GM12878 (cell line): ENCODE results near the gene TXNRD1. TPM values are rescaled to one million over a fixed set of nuclear protein-coding genes. Genes with fewer than 3 reads are reported as not detected.

Experiments
- ATAC-seq: fragments of 200-7000 bp; cut with Tn5 transposase; 3 replicates; pipeline ENCODE4 v1.9.1; 2020; ENCODE audit warnings: mild to moderate bottlenecking, moderate library complexity
- BruUV-seq: library from RNA; stranded (reverse); fragments of 400-500 nt; replicated peaks from 2 replicates; lab custom pipeline; 2021; lab: Mats Ljungman, UMichigan
- CTCF ChIA-PET: fragments of 300-600 bp; sonication (Branson Sonifier 250); formaldehyde crosslinking; extraction: SDS; loops from one replicate; lab custom pipeline; 2021; ENCODE audit warnings: inconsistent platforms; lab: Yijun Ruan, JAX
- POLR2A ChIA-PET: fragments of 350-600 bp; formaldehyde crosslinking; extraction: SDS; loops from one replicate; lab custom pipeline; 2021; ENCODE audit warnings: inconsistent platforms; lab: Charles Lee
- RAD21 ChIA-PET: fragments of 300-600 bp; sonication (Branson Sonifier 250); formaldehyde crosslinking; loops from one replicate; lab custom pipeline; 2023; ENCODE audit warnings: antibody characterized with exemption; ENCODE audit not compliant: unreplicated experiment; lab: Charles Lee
- SMC1A ChIA-PET: fragments of 300-600 bp; sonication (Branson Sonifier 250); formaldehyde crosslinking; loops from one replicate; lab custom pipeline; 2023; ENCODE audit not compliant: unreplicated experiment, uncharacterized antibody; lab: Charles Lee
- DNase-seq: peaks from one replicate; pipeline ENCODE4 v3.0.0-alpha.2; 2011; ENCODE audit warnings: low read depth, low spot score
- FAIRE-seq: peaks from 3 replicates; lab custom pipeline; 2011; peaks lifted over from hg19 to GRCh38; lab: Jason Lieb, UNC
- H2AFZ ChIP-seq: 2 replicates; pipeline ENCODE4 v1.6.0; 2011; ENCODE audit warnings: low read depth, low read length, control low read depth; ENCODE audit not compliant: control insufficient read depth
- H3K27ac ChIP-seq: 2 replicates; pipeline ENCODE4 v1.5.1; 2011; ENCODE audit warnings: control low read depth; ENCODE audit not compliant: control insufficient read depth, insufficient read depth
- H3K27me3 ChIP-seq, 2 experiments: replicated peaks in 1 of 2; 2 replicates each; pipeline versions ENCODE4 v1.6.0 to v1.6.1; 2011; ENCODE audit warnings: low read length in 1 of 2; ENCODE audit not compliant: control insufficient read depth in 2 of 2, insufficient read depth in 2 of 2
- H3K36me3 ChIP-seq, 2 experiments: 2 replicates each; pipeline ENCODE4 v1.5.1; 2011; ENCODE audit warnings: low read length in 1 of 2; ENCODE audit not compliant: control insufficient read depth in 2 of 2, insufficient read depth in 2 of 2
- H3K4me1 ChIP-seq: 2 replicates; pipeline ENCODE4 v1.6.1; 2011; ENCODE audit warnings: mild to moderate bottlenecking, low read length, moderate library complexity, mixed read lengths; ENCODE audit not compliant: control insufficient read depth, insufficient read depth
- H3K4me2 ChIP-seq: 2 replicates; pipeline ENCODE4 v1.6.0; 2011; ENCODE audit warnings: control low read depth; ENCODE audit not compliant: control insufficient read depth, insufficient read depth
- H3K4me3 ChIP-seq: fragments of 200-600 bp; sonication (generic); 2 replicates; pipeline ENCODE4 v1.5.1; 2016
- H3K79me2 ChIP-seq: 2 replicates; pipeline ENCODE4 v1.6.0; 2011; ENCODE audit warnings: low read length; ENCODE audit not compliant: control insufficient read depth, insufficient read depth
- H3K9ac ChIP-seq: 2 replicates; pipeline ENCODE4 v1.8.0; 2011; ENCODE audit warnings: low read length, control low read depth, mixed read lengths; ENCODE audit not compliant: control insufficient read depth, insufficient read depth
- H3K9me3 ChIP-seq: replicated peaks from 3 replicates; pipeline ENCODE4 v1.5.1; 2011; ENCODE audit warnings: mild to moderate bottlenecking, low read length; ENCODE audit not compliant: control insufficient read depth, insufficient read depth
- H4K20me1 ChIP-seq: 2 replicates; pipeline ENCODE4 v1.6.0; 2011; ENCODE audit not compliant: control insufficient read depth, insufficient read depth
- BACH1 ChIP-seq: fragments of 450-650 bp; IDR thresholded peaks from 2 replicates; pipeline ENCODE4 v1.6.1; 2017; ENCODE audit warnings: mild to moderate bottlenecking, borderline replicate concordance
- BCL11A ChIP-seq: IDR thresholded peaks from 2 replicates; pipeline ENCODE4 v1.6.1; 2011; ENCODE audit warnings: low read depth, low read length
- BHLHE40 ChIP-seq, 2 experiments: fragments of 450-650 bp in 1 of 2; IDR thresholded peaks; 2 replicates each; pipeline ENCODE4 v1.6.1; 2011 to 2017; ENCODE audit warnings: low read depth in 2 of 2, borderline replicate concordance in 1 of 2, improper control_type of control experiment in 1 of 2, low read length in 1 of 2, mild to moderate bottlenecking in 1 of 2
- EP300 ChIP-seq, 2 experiments: fragments of 150-350 bp in 1 of 2; IDR thresholded peaks; 2 replicates each; pipeline ENCODE4 v1.6.1; 2011 to 2012; ENCODE audit warnings: low read depth in 2 of 2, low read length in 2 of 2, borderline replicate concordance in 1 of 2, improper control_type of control experiment in 1 of 2, inconsistent platforms in 1 of 2; ENCODE audit not compliant: control insufficient read depth in 1 of 2
- HDAC2 ChIP-seq: fragments of 200-600 bp; sonication (generic); IDR thresholded peaks from 2 replicates; pipeline ENCODE4 v1.6.1; 2017
- RBBP5 ChIP-seq: fragments of 200-600 bp; sonication (generic); conservative IDR thresholded peaks from 2 replicates; pipeline ENCODE4 v1.6.1; 2016
- WGBS: methylation state at CpG from one replicate; pipeline ENCODE4 v1.1.6; 2016; ENCODE audit warnings: low lambda C conversion rate; ENCODE audit not compliant: insufficient replicate concordance, insufficient coverage; ENCODE audit errors: missing lambda C conversion rate; 5-methylcytosine and 5-hydroxymethylcytosine counted together
- in situ Hi-C: fragments of 300-500 bp; cut with MboI; formaldehyde crosslinking; loops from 9 replicates; pipeline ENCODE4 v1.14.3; 2018; ENCODE audit warnings: mixed read lengths
- intact Hi-C: fragments of 100-400 bp; cut with micrococcal nuclease; formaldehyde crosslinking; loops from one replicate; pipeline ENCODE4 v1.14.2; 2022; ENCODE audit not compliant: unreplicated experiment
- polyA plus RNA-seq, 11 experiments: library from polyadenylated mRNA; depleted of rRNA in 4 of 11; unstranded in 6 of 11; stranded (reverse) in 5 of 11; fragments of >200 nt; fragmentation: Nextera tagmentation in 4 of 11; fragmentation: Illumina TruSeq in 1 of 11; extraction: Ambion mirVana in 4 of 11; extraction: Trizol in 1 of 11; gene quantifications; 1 replicate in 1 of 11; 2 replicates in 10 of 11; pipeline versions ENCODE4 v1.2.1 to v1.2.3, GENCODE V29; 2011 to 2016; ENCODE audit warnings: inconsistent platforms in 2 of 11, missing spikeins in 2 of 11, low read depth in 1 of 11
- total RNA-seq, 4 experiments: library from RNA; depleted of rRNA in 3 of 4; stranded (reverse); fragments of >200 nt in 3 of 4; fragmentation: Illumina TruSeq in 1 of 4; extraction: Trizol in 1 of 4; gene quantifications; 2 replicates each; pipeline versions ENCODE4 v1.2.1 to v1.2.3, GENCODE V29; 2013 to 2021
- TF ChIP-seq, protein P1 (sequence below): IDR thresholded peaks from 2 replicates; pipeline ENCODE4 v1.6.1; 2011; ENCODE audit warnings: mild to moderate bottlenecking, low read depth, low read length, moderate library complexity; ENCODE audit not compliant: insufficient replicate concordance

TXNRD1 gene
- total and polyA plus RNA-seq, 10 of the 15 experiments (the other 5 are each of a cell fraction or from before 2014, with no cell fraction given): 52.6 to 84.6 (median 67.8) TPM

DNA sequence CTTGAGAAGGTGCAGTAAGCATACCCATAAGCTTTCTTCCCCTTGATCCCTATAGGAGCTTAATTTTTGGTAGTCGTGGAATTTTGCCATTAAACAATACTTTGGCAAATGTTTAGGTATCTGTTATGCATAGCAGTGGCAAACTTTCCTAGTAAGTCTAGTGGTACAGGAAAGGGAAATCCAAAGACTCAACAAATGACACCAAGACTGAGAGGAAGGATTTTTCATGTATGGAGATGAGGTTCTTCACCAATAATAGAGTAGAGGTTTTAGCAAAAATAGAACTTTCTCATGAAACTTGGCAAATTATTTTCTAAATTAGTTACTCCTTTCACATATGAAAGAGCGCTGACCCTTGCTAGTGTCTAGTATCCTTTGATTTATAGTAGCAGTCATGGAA, 90.8 kb downstream of the TXNRD1 start:
- no peak for FAIRE-seq
- SMC1A ChIA-PET: no interaction called here
- Histone ChIP-seq H4K20me1 (no peaks in the 10 kb centered on the region), H3K4me3 (no peak overlapping the region), H3K27me3 (no peaks in the 10 kb centered on the region), H3K9ac (no peak overlapping the region), H3K27ac (no peak overlapping the region), H2AFZ (no peak overlapping the region), H3K79me2 (peaks cover 60% of the 10 kb centered on the region), H3K9me3 (no peaks in the 10 kb centered on the region; the same call in 2 of the 3 replicates), H3K4me1 (peaks cover 9% of the 10 kb centered on the region), H3K4me2 (no peak overlapping the region), H3K36me3 (0 out of 4 replicates have a peak, but pooled peaks cover 0 to 5% of the 10 kb centered on the region in 2 experiments)
- TF ChIP-seq, protein P1, sequence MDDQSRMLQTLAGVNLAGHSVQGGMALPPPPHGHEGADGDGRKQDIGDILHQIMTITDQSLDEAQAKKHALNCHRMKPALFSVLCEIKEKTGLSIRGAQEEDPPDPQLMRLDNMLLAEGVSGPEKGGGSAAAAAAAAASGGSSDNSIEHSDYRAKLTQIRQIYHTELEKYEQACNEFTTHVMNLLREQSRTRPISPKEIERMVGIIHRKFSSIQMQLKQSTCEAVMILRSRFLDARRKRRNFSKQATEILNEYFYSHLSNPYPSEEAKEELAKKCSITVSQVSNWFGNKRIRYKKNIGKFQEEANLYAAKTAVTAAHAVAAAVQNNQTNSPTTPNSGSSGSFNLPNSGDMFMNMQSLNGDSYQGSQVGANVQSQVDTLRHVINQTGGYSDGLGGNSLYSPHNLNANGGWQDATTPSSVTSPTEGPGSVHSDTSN: no peak
- TF ChIP-seq EP300 (IDR thresholded peaks at IDR 0.05; ENCODE audit: borderline replicate concordance in 1 of 2, control insufficient read depth in 1 of 2, low read depth in 2 of 2, low read length in 2 of 2) (no peak), RBBP5 (no peak), HDAC2 (no peak), BACH1 (no peak), BHLHE40 (IDR thresholded peaks at IDR 0.05; ENCODE audit: borderline replicate concordance in 1 of 2, low read depth in 2 of 2, low read length in 1 of 2) (no peak), BCL11A (no peak)
- CTCF ChIA-PET: interaction anchor here (0.6 to 1.1 kb wide), 2 partner anchors 8 to 22 kb away, joined by 3 read pairs; no protein-coding TSS in a partner anchor
- in situ Hi-C loops: no loop called here
- DNase-seq: no peak
- RAD21 ChIA-PET: no interaction called here
- BruUV-seq: no TSS peak
- WGBS: 100% methylated on average over 2 of the region's 2 CpGs
- intact Hi-C loops: no loop called here
- POLR2A ChIA-PET: interaction anchor here (0.6 kb wide), 1 partner anchor 22 kb away, joined by 4 read pairs; no protein-coding TSS in a partner anchor
- ATAC-seq: no peak
